Keratinocyte (primary cell): Measurements from ENCODE around the gene POLR2B. TPM values are rescaled to one million over a fixed set of nuclear protein-coding genes. Genes with fewer than 3 reads are reported as not detected.

Experiments used
- DNase-seq: peaks from one replicate; pipeline ENCODE4 v3.0.0-alpha.2; 2011; ENCODE audit warnings: low read depth, missing footprints, low spot score
- FAIRE-seq: peaks from 2 replicates; lab custom pipeline; 2011; peaks lifted over from hg19 to GRCh38; lab: Jason Lieb, UNC
- H2AFZ ChIP-seq: 2 replicates; pipeline ENCODE4 v1.6.0; 2012; ENCODE audit warnings: low read length, control low read depth, inconsistent platforms; ENCODE audit not compliant: control insufficient read depth
- H3K27ac ChIP-seq: 2 replicates; pipeline ENCODE4 v1.5.1; 2011; ENCODE audit warnings: low read length; ENCODE audit not compliant: control insufficient read depth, insufficient read depth
- H3K27me3 ChIP-seq: 3 replicates; pipeline ENCODE4 v1.6.0; 2011; ENCODE audit warnings: low read length; ENCODE audit not compliant: control insufficient read depth, insufficient read depth; ENCODE audit errors: extremely low read depth
- H3K36me3 ChIP-seq, 2 experiments: 2 replicates in 1 of 2; 3 replicates in 1 of 2; pipeline ENCODE4 v1.5.1; 2011; ENCODE audit warnings: low read length in 2 of 2, mild to moderate bottlenecking in 1 of 2; ENCODE audit not compliant: control insufficient read depth in 2 of 2, insufficient read depth in 2 of 2; ENCODE audit errors: extremely low read depth in 1 of 2
- H3K4me1 ChIP-seq: 3 replicates; pipeline ENCODE4 v1.5.1; 2011; ENCODE audit warnings: low read length; ENCODE audit not compliant: control insufficient read depth, insufficient read depth; ENCODE audit errors: extremely low read depth
- H3K4me2 ChIP-seq: 3 replicates; pipeline ENCODE4 v1.6.0; 2011; ENCODE audit warnings: low read depth, low read length; ENCODE audit not compliant: control insufficient read depth, insufficient read depth; ENCODE audit errors: extremely low read depth
- H3K4me3 ChIP-seq, 3 experiments: fragments of 200-600 bp in 1 of 3; sonication (generic) in 1 of 3; 2 replicates in 2 of 3; 3 replicates in 1 of 3; pipeline ENCODE4 v1.5.1; 2011 to 2016; ENCODE audit warnings: low read length in 3 of 3, mild to moderate bottlenecking in 3 of 3, control low read depth in 2 of 3, inconsistent platforms in 1 of 3, low read depth in 1 of 3, mixed read lengths in 1 of 3, mixed run types in 1 of 3, moderate library complexity in 1 of 3; ENCODE audit not compliant: control insufficient read depth in 2 of 3, insufficient read depth in 2 of 3; ENCODE audit errors: extremely low read depth in 1 of 3
- H3K79me2 ChIP-seq: 2 replicates; pipeline ENCODE4 v1.6.0; 2012; ENCODE audit warnings: low read length; ENCODE audit not compliant: control insufficient read depth, insufficient read depth
- H3K9ac ChIP-seq: 3 replicates; pipeline ENCODE4 v1.6.0; 2011; ENCODE audit warnings: low read length; ENCODE audit not compliant: control insufficient read depth, insufficient read depth; ENCODE audit errors: extremely low read depth
- H3K9me1 ChIP-seq: 3 replicates; pipeline ENCODE4 v1.6.0; 2011; ENCODE audit warnings: low read length; ENCODE audit not compliant: control insufficient read depth, insufficient read depth; ENCODE audit errors: extremely low read depth
- H3K9me3 ChIP-seq: 2 replicates; pipeline ENCODE4 v1.5.1; 2012; ENCODE audit warnings: low read depth, low read length; ENCODE audit not compliant: control insufficient read depth
- H4K20me1 ChIP-seq: 3 replicates; pipeline ENCODE4 v1.6.0; 2011; ENCODE audit warnings: low read length; ENCODE audit not compliant: control insufficient read depth, insufficient read depth; ENCODE audit errors: extremely low read depth
- CTCF ChIP-seq, 3 experiments: IDR thresholded peaks in 1 of 3; conservative IDR thresholded peaks in 1 of 3; optimal IDR thresholded peaks in 1 of 3; 2 replicates in 2 of 3; 3 replicates in 1 of 3; pipeline versions ENCODE3 to v1.5.1; 2011; ENCODE audit warnings: low read length in 3 of 3, mild to moderate bottlenecking in 3 of 3, moderate library complexity in 2 of 3, control low read depth in 1 of 3, inconsistent platforms in 1 of 3; ENCODE audit not compliant: insufficient read depth in 2 of 3; ENCODE audit errors: extremely low read depth in 1 of 3
- EZH2 ChIP-seq: IDR thresholded peaks from one replicate; pipeline ENCODE4 v1.6.1; 2012; ENCODE audit warnings: inconsistent platforms, mild to moderate bottlenecking, low read length, moderate library complexity
- dilution Hi-C: fragments of 300-500 bp; cut with MboI; formaldehyde crosslinking; loops from one replicate; pipeline ENCODE4 v1.7.0; 2020; ENCODE audit warnings: low sequenced_read_pairs; ENCODE audit not compliant: extremely low pct_ligation_motif_present
- polyA plus RNA-seq, 5 experiments: library from polyadenylated mRNA; depleted of rRNA in 3 of 5; stranded (reverse) in 3 of 5; stranded (forward) in 1 of 5; unstranded in 1 of 5; fragments of >200 nt; gene quantifications; 1 replicate in 1 of 5; 2 replicates in 3 of 5; 3 replicates in 1 of 5; pipeline versions ENCODE4 v1.2.1 to v1.2.3, GENCODE V29; 2011 to 2012; ENCODE audit warnings: missing spikeins in 2 of 5, low read depth in 1 of 5, low replicate concordance in 1 of 5

Gene POLR2B
- polyA plus RNA-seq, 1 donor (not counting 4 experiments of a cell fraction or from before 2014, with no cell fraction given), result 153 TPM

DNA sequence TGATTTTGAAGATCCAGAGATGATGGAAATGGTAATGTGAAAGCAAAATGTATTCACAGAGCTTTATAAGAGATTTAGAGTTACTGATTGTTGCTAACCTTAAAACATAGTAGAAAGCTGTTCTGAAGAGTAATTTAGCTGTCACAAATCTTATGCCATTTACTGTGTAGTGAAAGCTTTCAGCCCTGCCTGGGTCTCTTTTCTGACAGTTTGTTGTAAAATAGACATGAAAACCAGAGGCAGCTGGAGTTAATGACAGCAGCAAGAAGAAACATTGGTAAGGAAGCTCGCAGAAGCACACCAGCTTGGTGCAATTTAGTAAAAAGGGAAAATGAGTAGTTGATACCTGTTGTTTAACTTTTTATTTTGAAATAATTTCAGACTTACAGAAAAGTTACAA, 21.1 kb downstream of the POLR2B start:
- Histone ChIP-seq H3K4me3 (no peak overlapping the region), H3K9me3 (no peaks in the 10 kb centered on the region), H4K20me1 (no peaks in the 10 kb centered on the region), H3K79me2 (peaks cover 21% of the 10 kb centered on the region), H3K27me3 (no peaks in the 10 kb centered on the region), H3K36me3 (peaks cover 12 to 22% of the 10 kb centered on the region in 2 experiments), H3K9ac (no peak overlapping the region), H3K9me1 (no peaks in the 10 kb centered on the region), H3K27ac (no peak overlapping the region), H2AFZ (no peak overlapping the region), H3K4me2 (no peak overlapping the region), H3K4me1 (no peaks in the 10 kb centered on the region)
- DNase-seq (no peak), FAIRE-seq (no peak)
- dilution Hi-C loops, result no loop called here
- TF ChIP-seq EZH2 (no peak), CTCF (optimal IDR thresholded peaks at IDR 0.05 in 1 of 3, IDR thresholded peaks at IDR 0.05 in 1 of 3, conservative IDR thresholded peaks at IDR 0.05 in 1 of 3; ENCODE audit: extremely low read depth in 1 of 3, insufficient read depth in 2 of 3, low read length in 3 of 3) (no peak)

- no peak for TF ChIP-seq EZH2
- TF ChIP-seq CTCF (optimal IDR thresholded peaks at IDR 0.05 in 1 of 3, IDR thresholded peaks at IDR 0.05 in 1 of 3, conservative IDR thresholded peaks at IDR 0.05 in 1 of 3; ENCODE audit: extremely low read depth in 1 of 3, insufficient read depth in 2 of 3, low read length in 3 of 3), result no peak
- Histone ChIP-seq H3K27ac (no peak overlapping the region), H3K4me2 (no peak overlapping the region), H3K4me1 (no peaks in the 10 kb centered on the region), H3K9ac (no peak overlapping the region), H3K9me1 (no peaks in the 10 kb centered on the region), H3K9me3 (no peaks in the 10 kb centered on the region), H3K79me2 (peaks cover 2% of the 10 kb centered on the region), H4K20me1 (peaks cover 2% of the 10 kb centered on the region), H3K27me3 (no peaks in the 10 kb centered on the region), H3K36me3 (peaks cover 17 to 33% of the 10 kb centered on the region in 2 experiments), H3K4me3 (no peak overlapping the region), H2AFZ (no peak overlapping the region)
- dilution Hi-C loops, result no loop called here
- FAIRE-seq (no peak), DNase-seq (no peak)
These were observed 34.9 kb downstream of the POLR2B start for GRCh38 chr4:57013543-57014120.
